ACHN (cell line): ENCODE results near the gene LSM5.

Experiments
- DNase-seq: peaks from one replicate; pipeline ENCODE4 v3.0.0-alpha.2; 2015
- in situ Hi-C: cut with HindIII; loops from 2 replicates; pipeline ENCODE4 v1.10.0; 2017; ENCODE audit warnings: low sequenced_read_pairs, low pct_ligation_motif_present, low pct_unique_long_range_greater_than_20kb

Gene LSM5

GRCh38 chr7:32490127-32490796 lies at the start of gene LSM5:
Gene LSM5, minus strand, starts transcription at chr7:32490380. Its CDS starts 15 bp downstream, at chr7:32490365.
- peak; percentile 98 for DNase-seq
- in situ Hi-C loops: no loop called here

GRCh38 chr7:32539366-32539765 lies 49.2 kb upstream of the LSM5 start:
- in situ Hi-C loops: no loop called here
- DNase-seq: no peak

GRCh38 chr7:32537760-32538159 lies 47.6 kb upstream of the LSM5 start:
- in situ Hi-C loops: no loop called here
- no peak for DNase-seq

- in situ Hi-C loops: no loop called here
- DNase-seq: peak; percentile 98
These were observed 46.4 kb upstream of the LSM5 start for GRCh38 chr7:32536585-32536984.

- in situ Hi-C loops: no loop called here
- no peak for DNase-seq
These were observed 45.8 kb upstream of the LSM5 start for GRCh38 chr7:32536016-32536415.

GRCh38 chr7:32535162-32535702 lies 45.1 kb upstream of the LSM5 start:
- no peak for DNase-seq
- in situ Hi-C loops: no loop called here

- DNase-seq: no peak
These were observed 43.3 kb upstream of the LSM5 start for GRCh38 chr7:32533276-32534029.

GRCh38 chr7:32532716-32533115 lies 42.5 kb upstream of the LSM5 start:
- in situ Hi-C loops: no loop called here
- DNase-seq: peak; percentile 28

More at GRCh38 chr7:32533276-32534029, 43.3 kb upstream of the LSM5 start:
- in situ Hi-C loops: no loop called here

- in situ Hi-C loops: no loop called here
- no peak for DNase-seq
These were observed 41.9 kb upstream of the LSM5 start for GRCh38 chr7:32532086-32532485.

- in situ Hi-C loops: no loop called here
- DNase-seq: no peak
These were observed 41.2 kb upstream of the LSM5 start for GRCh38 chr7:32531402-32531801.

GRCh38 chr7:32525839-32526238 lies 35.7 kb upstream of the LSM5 start:
- in situ Hi-C loops: no loop called here
- DNase-seq: no peak

GRCh38 chr7:32524631-32525030 lies 34.5 kb upstream of the LSM5 start:
- DNase-seq: no peak
- in situ Hi-C loops: no loop called here

- in situ Hi-C loops: no loop called here
These were observed 32.8 kb upstream of the LSM5 start for GRCh38 chr7:32522746-32523530.

GRCh38 chr7:32519763-32520162 lies 29.6 kb upstream of the LSM5 start:
- in situ Hi-C loops: no loop called here

More at GRCh38 chr7:32522746-32523530, 32.8 kb upstream of the LSM5 start:
- DNase-seq: no peak

GRCh38 chr7:32518534-32519140 lies 28.5 kb upstream of the LSM5 start:
- DNase-seq: peak; percentile 75
- in situ Hi-C loops: no loop called here

More at GRCh38 chr7:32519763-32520162, 29.6 kb upstream of the LSM5 start:
- no peak for DNase-seq

GRCh38 chr7:32516551-32517100 lies 26.4 kb upstream of the LSM5 start:
- in situ Hi-C loops: no loop called here

GRCh38 chr7:32515890-32516550 lies 25.8 kb upstream of the LSM5 start:
- DNase-seq: no peak
- in situ Hi-C loops: no loop called here

More at GRCh38 chr7:32516551-32517100, 26.4 kb upstream of the LSM5 start:
- DNase-seq: no peak

GRCh38 chr7:32513210-32513609 lies 23.0 kb upstream of the LSM5 start:
- in situ Hi-C loops: no loop called here
- DNase-seq: no peak
